GM21423 (cell line): ENCODE results near the gene LCN12.

Experiments used
- ATAC-seq: cut with Tn5 transposase; IDR thresholded peaks from one replicate; pipeline ENCODE4 v1.9.1; 2021; ENCODE audit warnings: mild to moderate bottlenecking, moderate library complexity; ENCODE audit not compliant: unreplicated experiment

LCN12 gene

DNA sequence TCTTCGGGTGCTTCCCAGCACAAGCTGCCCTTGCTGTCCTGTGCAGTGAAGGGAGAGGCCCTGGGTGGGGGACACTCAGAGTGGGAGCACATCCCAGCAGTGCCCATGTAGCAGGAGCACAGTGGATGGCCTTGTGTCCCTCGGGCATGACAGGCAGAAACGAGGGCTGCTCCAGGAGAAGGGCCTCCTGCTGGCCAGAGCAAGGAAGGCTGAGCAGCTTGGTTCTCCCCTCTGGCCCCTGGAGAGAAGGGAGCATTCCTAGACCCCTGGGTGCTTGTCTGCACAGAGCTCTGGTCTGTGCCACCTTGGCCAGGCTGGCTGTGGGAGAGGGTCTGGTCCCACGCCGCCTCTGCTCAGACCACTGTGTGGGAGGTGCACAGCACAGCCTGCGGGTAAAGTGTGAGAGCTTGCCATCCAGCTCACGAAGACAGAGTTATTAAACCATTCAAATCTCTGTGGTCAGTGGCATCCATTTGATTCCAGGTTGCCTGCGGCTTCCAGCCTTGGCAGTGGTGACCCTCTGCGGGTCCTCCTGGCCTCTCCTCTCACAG is 25.8 kb upstream of the LCN12 start:
- ATAC-seq, result no peak

DNA sequence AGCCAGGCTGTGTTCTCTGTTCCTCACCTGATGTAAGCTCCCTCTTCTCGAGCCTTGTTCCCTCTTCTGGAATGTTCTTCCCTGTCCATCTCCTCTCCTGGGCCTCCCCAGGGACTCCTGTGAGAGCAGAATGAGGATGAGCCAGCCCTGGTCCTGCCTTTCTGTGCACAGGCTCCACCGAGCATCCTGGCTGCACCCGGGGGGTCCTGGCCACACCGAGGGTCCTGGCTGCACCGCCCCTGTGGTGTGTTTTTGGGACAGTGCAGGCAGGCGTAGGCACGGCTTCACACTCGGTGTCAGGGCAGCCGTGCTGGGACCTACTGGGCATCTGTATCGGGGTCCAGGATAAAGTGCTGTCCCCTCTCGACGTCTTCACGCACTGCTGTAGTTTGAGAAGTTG is 25.3 kb upstream of the LCN12 start:
- ATAC-seq, result no peak

DNA sequence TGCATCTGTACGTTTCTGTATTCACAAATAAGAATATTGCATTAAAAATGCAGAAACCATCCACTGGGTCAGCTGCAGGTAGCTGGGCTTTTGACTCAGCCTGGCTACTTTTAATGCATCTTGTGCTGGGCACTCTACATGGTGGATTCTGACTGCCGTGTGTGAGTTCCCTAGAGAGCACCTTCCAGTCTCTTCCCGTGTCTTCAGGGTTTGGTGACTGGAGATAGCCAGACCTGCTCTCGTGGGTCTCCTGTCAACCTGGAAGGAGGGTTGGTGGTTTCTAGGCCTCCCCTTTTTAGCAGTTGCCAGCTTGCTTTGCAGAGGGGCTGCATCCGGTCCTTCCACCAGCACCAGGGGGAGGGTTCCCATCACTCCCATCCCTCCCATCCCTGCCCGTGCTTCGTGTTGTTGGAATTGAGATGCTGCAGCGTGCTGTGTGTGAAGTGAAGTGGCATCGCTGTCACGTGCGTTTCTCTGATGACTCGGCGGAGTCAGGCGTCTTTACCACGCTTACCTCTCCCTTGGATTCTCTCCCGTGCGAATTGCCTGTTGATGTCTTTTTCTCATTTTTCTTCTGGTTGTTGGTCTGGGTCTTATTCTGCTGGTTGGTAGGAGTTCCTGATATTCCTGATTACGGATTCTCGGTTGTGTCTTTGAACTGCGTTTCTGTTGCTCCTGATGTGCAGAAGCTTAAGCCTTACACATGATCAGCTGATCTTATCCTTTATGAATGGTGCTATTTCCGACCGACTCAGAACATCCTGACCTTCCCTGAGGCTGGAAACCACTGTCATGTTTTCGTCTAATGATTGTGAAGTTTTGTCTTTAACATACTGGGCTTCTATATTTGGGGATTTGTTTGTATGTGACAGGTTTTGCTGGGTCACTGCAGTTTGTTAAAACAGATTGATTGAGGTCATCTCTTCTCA is 24.5 kb upstream of the LCN12 start:
- ATAC-seq, result no peak

DNA sequence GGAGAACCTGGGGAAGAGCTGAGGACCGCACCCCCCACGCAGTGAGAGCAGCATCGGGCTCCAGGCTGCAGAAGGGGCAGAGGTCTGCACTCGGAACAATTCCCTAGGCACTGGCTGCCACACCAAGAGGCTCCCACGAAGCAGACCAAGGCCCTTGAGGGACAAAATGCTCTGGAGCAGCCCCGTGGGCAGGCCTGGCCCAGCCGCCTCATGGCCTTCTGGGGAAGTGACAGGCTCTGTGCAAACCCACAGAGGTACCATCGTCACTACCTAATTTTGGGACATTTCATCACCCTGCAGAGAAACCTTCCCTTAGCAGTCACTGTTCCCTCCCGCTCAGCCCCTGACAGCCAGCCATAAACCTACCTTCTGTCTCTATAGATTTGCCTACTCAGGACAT is 23.5 kb upstream of the LCN12 start:
- no peak for ATAC-seq

DNA sequence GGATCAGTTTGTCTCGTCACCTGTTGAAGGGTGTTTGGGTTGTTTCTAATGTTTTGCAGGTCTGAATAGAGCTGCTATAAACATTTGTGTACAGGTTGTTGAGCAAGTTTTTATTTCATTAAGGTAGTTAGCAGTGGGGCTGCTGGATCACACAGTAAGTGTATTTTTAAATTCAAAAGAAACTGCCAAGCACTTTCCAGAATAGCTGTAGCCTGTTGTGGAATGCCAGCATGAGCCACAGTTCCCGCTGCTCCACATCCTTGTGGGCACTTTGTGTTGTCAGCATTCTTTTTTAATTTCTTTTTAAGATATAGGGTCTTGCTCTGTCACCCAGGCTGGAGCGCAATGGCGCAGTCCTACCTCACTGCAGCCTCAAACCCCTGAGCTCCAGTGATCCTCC is 22.1 kb upstream of the LCN12 start:
- no peak for ATAC-seq

DNA sequence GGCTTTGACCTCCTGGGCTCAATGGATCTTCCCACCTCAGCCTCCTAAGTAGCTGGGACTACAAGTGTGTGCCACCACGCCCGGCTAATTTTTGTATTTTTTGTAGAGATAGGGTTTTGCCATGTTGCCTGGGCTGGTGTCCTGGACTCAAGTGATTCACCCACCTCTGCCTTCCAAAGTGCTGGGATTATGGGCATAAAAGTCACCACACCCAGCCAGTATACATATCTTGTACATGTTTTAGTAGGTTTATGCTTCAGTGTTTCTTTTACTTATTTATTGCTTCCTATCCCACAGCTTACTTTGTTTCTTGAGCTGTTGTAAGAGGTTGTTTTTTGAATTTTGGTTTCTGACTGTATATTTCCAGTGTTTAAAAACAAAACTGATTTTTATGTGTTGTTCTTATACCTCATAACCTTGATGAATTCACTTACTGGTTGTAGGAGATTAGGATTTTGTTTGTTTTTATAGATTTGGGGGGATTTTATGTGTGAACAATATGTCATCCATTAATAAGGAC is 20.4 kb upstream of the LCN12 start:
- no peak for ATAC-seq

DNA sequence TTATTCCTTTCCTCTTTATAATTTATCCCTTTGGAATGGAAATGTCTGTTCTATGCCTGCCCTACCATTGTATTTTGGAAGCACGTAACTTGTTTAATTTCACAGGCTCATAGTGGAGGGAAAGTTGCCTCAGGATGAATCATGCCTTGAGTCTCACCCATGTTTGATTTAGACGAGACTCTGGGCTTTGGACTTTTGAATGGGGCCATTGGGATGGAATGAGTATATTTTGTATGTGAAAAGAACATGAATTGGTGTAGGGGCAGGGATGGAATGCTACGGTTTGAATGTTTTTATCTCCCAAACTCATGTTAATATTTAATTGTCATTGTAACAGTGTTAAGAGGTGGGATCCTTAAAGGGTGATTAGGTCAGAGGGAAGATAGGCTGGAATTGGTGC is 17.8 kb upstream of the LCN12 start:
- no peak for ATAC-seq

DNA sequence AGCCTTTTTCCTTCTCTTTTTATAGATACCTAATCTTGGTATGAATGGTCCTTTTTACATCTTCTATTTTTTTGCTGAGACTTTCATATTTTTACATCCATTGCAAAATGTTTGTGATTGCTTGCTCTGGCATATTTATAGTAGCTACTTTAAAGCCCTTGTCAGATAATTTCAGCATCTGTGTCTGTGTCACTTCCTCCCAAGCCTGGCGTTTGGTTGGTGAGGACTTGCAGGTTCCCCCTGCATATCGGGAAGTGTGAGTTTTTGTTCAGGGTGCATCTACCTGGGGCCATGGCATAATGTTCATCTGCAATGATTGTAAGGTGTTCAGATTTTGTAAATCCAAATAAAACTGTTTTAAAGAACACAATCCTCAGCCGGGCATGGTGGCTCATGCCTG is 16.4 kb upstream of the LCN12 start:
- no peak for ATAC-seq

DNA sequence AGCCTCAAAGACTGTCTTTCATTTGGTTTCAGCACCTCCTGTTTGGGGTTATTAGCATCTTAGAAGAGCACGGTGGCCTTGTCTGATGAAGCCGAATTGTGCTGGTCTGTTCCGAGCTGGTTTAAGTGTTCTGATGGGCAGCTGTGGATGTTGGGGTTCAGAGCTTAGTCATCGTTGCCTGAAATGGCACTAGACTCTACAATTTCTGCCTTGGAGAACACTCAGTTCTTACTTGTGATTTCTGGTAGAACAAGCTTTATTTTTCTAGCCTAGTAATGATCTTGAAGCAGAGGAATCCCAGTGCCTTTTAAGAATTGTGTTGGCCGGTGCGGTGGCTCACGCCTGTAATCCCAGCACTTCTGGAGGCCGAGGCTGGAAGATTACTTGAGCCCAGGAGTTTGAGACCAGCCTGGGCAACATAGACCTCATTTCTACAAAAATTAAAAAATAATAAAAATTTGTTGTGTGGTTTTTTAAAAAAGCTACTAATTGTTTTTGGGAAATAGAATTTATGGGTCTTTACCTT is 15.4 kb upstream of the LCN12 start:
- ATAC-seq, result no peak

DNA sequence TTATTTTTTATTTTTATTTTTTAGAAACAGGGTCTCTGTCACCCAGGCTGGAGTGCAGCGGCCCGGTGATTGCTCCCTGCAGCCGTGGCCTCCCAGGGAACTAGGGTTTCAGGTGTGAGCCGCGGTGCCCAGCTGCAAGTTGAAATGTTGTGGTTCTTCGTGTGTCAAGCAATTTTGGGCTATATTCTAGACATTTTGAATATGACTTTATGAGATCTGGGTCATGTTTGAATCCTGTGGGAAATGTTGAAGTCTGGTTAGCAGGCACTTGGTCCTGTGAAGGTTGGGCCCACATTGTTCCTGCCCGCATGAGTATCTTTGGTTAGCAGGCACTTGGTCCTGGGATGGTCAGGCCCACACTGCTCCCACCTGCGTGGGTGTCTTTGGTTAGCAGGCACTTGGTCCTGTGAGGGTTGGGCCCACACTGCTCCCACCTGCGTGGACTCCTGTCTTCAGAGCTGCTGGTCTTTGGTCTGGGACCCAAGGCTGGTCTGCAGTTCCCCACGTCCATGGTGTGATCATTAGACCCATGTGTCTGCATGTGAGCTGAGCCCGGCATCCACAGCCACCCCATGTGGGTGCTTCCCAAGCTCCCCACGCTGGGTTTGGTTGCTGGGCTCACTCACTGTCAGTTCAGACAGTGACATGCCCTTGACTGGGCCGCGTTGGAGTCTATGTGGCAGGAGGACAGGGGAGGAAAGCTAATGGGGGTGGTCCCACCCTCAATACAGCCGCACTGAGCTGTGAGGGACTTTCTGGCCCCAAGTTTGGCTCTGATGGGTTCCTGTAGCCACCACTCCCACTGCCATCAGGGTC is 14.7 kb upstream of the LCN12 start:
- no peak for ATAC-seq

DNA sequence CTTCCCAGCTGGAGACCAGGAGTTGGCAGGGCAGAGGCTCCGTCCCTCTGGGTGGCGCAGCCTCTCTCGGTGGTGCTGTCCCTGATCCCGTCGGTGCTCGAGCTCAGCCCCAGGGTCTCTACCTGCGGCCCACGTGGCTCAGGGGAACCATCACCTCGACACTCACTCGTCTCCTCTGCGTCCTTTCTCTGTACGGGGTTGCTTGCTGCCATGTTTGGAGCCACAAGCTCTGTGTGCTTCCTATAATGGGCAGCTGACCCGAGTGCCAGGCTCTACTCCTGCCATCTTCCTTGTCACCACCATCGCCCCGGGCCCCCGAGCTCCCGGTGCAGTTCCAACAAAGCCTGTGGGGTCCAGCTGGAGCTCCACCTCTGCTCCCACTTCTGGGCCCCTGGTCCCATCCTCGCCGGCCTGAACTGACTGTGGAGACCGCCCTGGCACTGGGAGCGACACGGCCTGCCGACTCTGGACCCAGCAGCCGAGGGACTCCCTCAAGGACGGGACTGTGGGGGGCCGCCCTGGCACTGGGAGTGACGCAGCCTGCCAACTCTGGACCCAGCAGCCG is 12.6 kb upstream of the LCN12 start:
- ATAC-seq, result no peak

DNA sequence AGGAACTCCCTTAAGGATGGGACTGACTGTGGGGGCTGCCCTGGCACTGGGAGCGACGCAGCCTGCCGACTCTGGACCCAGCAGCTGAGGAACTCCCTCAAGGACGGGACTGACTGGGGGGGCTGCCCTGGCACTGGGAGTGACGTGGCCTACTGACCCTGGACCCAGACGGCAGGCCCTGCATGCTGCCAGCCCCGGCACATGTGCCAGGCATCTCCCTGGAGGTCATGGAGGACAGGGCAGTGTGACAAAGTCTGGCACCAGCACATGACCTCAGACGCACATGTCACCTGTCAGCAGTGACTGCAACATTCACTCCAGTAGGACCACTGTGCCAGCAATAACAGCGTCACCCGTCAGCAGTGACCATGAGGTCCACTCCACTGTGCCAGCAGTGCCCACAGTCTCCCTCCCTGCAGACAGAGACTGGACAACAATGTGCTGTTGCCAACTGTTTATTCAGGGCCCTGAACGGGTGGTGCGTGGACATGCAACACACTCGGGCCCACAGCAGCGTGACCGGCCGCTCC is 12.0 kb upstream of the LCN12 start:
- no peak for ATAC-seq

DNA sequence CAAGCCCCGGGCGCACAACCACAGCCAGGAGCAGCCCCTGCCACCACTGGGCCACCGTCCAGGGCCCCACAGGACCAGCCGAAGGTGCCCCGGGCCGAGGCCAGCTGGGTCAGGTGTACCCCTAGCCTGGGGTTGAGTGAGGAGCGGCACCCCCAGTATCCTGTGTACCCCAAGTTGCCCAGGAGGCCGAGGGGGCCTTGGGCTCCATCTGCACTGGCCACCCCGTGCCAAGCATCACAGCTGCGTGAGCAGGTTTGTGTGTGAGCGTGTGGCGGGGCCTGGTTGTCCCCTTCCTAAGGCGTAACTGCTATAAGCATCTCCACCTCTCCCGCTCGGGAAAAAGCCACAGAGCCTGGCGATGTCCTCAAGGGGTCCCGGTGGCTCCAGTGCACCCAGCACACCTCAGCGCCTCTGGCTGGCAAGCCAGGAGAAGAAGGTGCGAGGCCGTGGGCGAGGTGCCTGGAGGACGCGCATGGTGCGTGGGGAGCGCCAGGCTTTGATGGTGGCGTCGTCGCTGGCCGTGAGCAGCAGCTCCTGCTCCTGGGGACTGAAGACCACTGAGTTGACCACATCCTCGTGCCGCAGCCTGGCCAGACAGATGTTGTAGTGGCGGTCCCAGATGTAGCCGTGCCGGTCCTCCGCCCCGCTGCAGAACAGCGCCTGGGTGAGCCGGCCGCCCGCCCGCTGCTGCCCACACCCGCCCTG is 11.4 kb upstream of the LCN12 start:
- ATAC-seq, result no peak

DNA sequence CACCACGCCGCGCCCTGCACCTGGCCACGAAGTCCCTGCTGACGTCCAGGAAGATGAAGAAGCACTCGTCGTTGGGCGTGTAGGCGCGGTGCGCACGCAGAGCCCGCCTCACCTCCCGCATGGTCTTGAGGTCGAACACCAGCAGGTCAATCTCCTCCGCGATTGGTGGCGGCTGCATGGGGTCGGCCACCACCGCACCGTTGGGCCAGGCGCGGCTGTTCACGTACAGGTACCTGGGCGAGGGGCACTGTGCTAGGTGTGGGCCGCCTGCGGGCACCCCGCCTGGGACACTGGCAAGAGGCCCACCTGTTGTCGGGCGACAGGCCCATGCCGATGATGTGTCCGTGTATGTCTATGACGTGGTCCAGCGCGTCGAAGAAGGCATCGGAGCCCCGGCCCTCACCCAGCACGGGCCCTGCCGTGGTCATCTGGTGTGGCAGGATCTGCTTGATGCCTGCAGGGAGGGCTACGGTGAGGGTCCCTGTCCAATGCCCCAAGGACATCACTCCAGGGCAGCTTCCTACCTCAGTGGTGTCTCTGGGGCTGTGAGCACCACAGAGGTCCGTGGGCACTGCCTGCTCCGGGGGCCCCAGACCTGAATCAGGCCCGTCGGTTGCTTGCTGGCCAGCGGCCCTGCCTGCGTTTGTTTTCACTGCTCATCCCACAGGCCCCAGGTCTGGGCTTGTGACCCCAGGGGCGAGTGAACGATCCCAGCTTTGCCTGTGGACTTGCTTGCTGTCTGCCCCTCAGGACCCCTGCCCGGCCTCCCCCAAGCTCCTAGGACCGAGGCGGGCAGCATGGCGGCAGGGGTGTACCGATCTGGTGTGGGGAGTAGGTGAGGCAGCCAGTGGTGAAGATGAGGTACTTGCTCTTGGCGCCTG is 10.6 kb upstream of the LCN12 start:
- no peak for ATAC-seq

DNA sequence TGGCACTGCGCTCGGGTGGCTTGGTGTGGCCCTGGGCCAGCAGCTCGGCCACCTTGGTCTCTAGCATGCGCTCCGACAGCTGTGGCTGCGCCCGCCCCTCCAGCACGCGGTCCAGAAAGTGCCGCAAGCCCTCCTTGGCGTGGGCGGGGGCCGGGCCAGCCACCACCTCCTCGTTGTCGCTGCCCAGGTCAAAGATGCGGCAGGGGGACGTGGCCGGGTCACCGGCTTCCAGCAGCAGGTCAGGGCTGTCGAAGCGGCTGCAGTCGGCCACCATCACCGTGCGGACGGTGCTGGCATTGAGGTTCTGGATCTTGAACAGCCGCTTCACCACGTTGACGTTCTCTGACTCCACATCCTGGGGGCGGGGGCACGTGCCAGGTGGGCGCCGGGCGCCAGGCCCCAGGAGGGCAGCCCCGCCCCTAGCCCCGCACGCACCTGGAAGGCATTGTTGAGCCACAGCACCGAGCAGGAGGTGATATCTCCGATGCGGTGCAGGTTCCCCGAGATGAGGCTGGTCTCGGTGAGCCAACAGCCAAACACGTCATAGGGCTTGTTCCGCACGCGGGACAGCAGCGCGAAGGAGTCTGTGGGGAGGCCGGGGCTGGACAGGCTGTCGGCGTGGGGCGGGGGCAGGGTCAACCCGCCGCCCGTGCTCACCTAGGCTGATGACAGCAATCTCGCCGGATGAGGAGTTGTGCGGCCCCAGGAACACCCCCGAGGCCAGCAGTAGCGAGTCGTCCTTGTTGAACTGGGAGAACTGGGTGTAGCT is 9.8 kb upstream of the LCN12 start:
- no peak for ATAC-seq

DNA sequence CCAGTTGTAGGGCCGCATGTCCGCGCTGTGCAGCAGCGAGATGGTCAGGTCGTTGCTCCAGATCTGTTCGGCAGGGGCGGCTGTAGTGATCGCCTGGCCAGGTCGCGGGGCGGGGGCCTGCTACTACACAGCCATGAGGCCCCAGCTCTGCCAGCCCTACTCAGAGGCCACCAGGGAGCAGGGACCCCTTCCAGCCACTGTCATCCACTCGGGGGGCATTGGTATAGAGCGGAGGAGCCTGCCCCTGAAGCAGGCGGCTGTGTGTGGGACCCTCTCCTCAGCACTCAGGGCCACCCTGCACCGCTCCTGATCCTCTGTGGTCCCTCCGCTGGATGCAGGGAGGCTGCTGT is 9.2 kb upstream of the LCN12 start:
- no peak for ATAC-seq

DNA sequence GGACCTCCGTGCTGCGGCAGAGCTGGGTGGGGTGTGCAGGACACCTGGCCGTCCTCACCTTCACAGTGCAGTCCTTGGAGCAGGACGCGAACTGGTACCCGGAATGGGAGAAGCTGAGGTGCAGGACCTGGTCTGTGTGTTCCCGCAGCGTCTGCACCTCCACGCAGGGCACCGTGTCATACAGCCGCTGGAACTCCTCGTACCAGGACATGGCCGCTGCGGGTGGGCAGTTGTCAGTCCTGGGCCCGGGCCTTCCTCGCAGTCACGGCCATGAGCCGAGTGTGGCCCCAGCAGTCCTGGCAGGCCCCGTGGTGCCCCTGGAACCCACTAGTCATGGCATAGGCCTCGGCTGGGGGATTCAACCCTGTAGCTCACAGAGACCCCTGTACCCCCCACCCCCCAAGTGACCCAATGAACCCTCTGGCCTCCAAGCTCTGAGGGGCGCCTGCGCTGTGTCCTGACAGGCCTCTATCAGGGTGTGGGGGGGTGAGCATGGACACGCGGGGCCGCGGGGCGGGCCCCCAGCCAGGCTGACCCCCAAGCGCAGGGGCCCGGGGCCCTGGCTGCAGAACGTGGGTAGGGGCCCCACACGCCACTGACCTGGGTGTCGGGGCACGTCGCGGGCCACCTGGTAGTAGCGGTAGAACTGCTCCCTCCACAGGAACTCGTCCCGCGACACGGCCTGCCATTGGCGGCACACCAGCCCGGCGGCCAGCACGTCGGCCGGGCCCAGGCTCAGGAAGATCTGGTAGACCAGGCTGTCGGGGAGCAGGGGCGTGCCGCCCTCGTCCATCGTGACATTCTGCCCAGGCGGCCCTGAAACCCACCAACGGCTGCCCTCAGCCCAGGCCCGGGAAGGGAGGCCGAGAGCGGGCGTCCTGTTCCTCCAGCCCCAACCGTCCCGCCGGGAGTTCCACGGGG is 8.5 kb upstream of the LCN12 start:
- peak; percentile 3 for ATAC-seq

DNA sequence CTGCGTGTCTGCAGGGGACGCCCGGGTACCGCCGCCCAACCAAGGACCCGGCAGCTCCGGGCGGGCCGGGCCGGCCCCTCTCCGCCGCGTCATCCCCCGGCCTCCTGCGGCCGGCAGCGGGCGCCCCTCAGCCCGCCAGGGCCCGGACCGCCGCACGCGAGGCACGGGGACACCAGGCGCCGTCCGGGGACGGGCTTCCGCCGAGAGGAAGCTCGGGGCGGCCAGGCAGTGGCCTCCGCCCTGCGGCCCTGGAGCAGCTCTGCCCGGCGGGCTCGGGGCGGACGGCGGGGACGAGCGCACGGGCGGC is 7.9 kb upstream of the LCN12 start:
- ATAC-seq, result peak; percentile 39
